ENCODE results near the gene ATXN1.

ATXN1 gene

GRCh38 chr6:16321341-16321710, 439.9 kb downstream of the ATXN1 start:
- in situ Hi-C loops (cut with HindIII; ENCODE audit: low pct_ligation_motif_present, low pct_unique_long_range_greater_than_20kb, low sequenced_read_pairs) = no loop called here
- DNase-seq = no peak

- no peak for DNase-seq
- in situ Hi-C loops (cut with HindIII; ENCODE audit: low pct_ligation_motif_present, low pct_unique_long_range_greater_than_20kb, low sequenced_read_pairs) = no loop called here
These were observed 440.5 kb downstream of the ATXN1 start for GRCh38 chr6:16320533-16321340.

GRCh38 chr6:16319813-16320532, 441.3 kb downstream of the ATXN1 start:
- in situ Hi-C loops (cut with HindIII; ENCODE audit: low pct_ligation_motif_present, low pct_unique_long_range_greater_than_20kb, low sequenced_read_pairs) = no loop called here
- DNase-seq = peak; percentile 81

- in situ Hi-C loops (cut with HindIII; ENCODE audit: low pct_ligation_motif_present, low pct_unique_long_range_greater_than_20kb, low sequenced_read_pairs) = no loop called here
- DNase-seq = no peak
These were observed 442.1 kb downstream of the ATXN1 start for GRCh38 chr6:16318953-16319720.

- in situ Hi-C loops (cut with HindIII; ENCODE audit: low pct_ligation_motif_present, low pct_unique_long_range_greater_than_20kb, low sequenced_read_pairs) = no loop called here
- DNase-seq = peak; percentile 32
These were observed 442.7 kb downstream of the ATXN1 start for GRCh38 chr6:16318538-16318937.

- peak; percentile 43 for DNase-seq
- in situ Hi-C loops (cut with HindIII; ENCODE audit: low pct_ligation_motif_present, low pct_unique_long_range_greater_than_20kb, low sequenced_read_pairs) = no loop called here
These were observed 444.5 kb downstream of the ATXN1 start for GRCh38 chr6:16316741-16317251.

GRCh38 chr6:16314296-16314695, 447.0 kb downstream of the ATXN1 start:
- in situ Hi-C loops (cut with HindIII; ENCODE audit: low pct_ligation_motif_present, low pct_unique_long_range_greater_than_20kb, low sequenced_read_pairs) = no loop called here

GRCh38 chr6:16313732-16314131, 447.5 kb downstream of the ATXN1 start:
- DNase-seq = no peak
- in situ Hi-C loops (cut with HindIII; ENCODE audit: low pct_ligation_motif_present, low pct_unique_long_range_greater_than_20kb, low sequenced_read_pairs) = no loop called here

More at GRCh38 chr6:16314296-16314695, 447.0 kb downstream of the ATXN1 start:
- no peak for DNase-seq

GRCh38 chr6:16311763-16312162, 449.5 kb downstream of the ATXN1 start:
- no peak for DNase-seq
- in situ Hi-C loops (cut with HindIII; ENCODE audit: low pct_ligation_motif_present, low pct_unique_long_range_greater_than_20kb, low sequenced_read_pairs) = no loop called here

- in situ Hi-C loops (cut with HindIII; ENCODE audit: low pct_ligation_motif_present, low pct_unique_long_range_greater_than_20kb, low sequenced_read_pairs) = no loop called here
- no peak for DNase-seq
These were observed 454.9 kb downstream of the ATXN1 start for GRCh38 chr6:16306334-16306733.

GRCh38 chr6:16305788-16306187, 455.5 kb downstream of the ATXN1 start:
- no peak for DNase-seq
- in situ Hi-C loops (cut with HindIII; ENCODE audit: low pct_ligation_motif_present, low pct_unique_long_range_greater_than_20kb, low sequenced_read_pairs) = no loop called here

GRCh38 chr6:16305246-16305725, 456.0 kb downstream of the ATXN1 start:
- DNase-seq = no peak

GRCh38 chr6:16302721-16303552, 458.3 kb downstream of the ATXN1 start:
- no peak for DNase-seq
- in situ Hi-C loops (cut with HindIII; ENCODE audit: low pct_ligation_motif_present, low pct_unique_long_range_greater_than_20kb, low sequenced_read_pairs) = no loop called here

More at GRCh38 chr6:16305246-16305725, 456.0 kb downstream of the ATXN1 start:
- in situ Hi-C loops (cut with HindIII; ENCODE audit: low pct_ligation_motif_present, low pct_unique_long_range_greater_than_20kb, low sequenced_read_pairs) = no loop called here

GRCh38 chr6:16301511-16301910, 459.7 kb downstream of the ATXN1 start:
- DNase-seq = no peak
- in situ Hi-C loops (cut with HindIII; ENCODE audit: low pct_ligation_motif_present, low pct_unique_long_range_greater_than_20kb, low sequenced_read_pairs) = no loop called here

- in situ Hi-C loops (cut with HindIII; ENCODE audit: low pct_ligation_motif_present, low pct_unique_long_range_greater_than_20kb, low sequenced_read_pairs) = no loop called here
- DNase-seq = no peak
These were observed 461.4 kb downstream of the ATXN1 start for GRCh38 chr6:16299861-16300260.

GRCh38 chr6:16296061-16296670, 465.1 kb downstream of the ATXN1 start:
- DNase-seq = no peak
- in situ Hi-C loops (cut with HindIII; ENCODE audit: low pct_ligation_motif_present, low pct_unique_long_range_greater_than_20kb, low sequenced_read_pairs) = no loop called here

GRCh38 chr6:16295471-16295870, 465.8 kb downstream of the ATXN1 start:
- in situ Hi-C loops (cut with HindIII; ENCODE audit: low pct_ligation_motif_present, low pct_unique_long_range_greater_than_20kb, low sequenced_read_pairs) = no loop called here
- DNase-seq = no peak

- in situ Hi-C loops (cut with HindIII; ENCODE audit: low pct_ligation_motif_present, low pct_unique_long_range_greater_than_20kb, low sequenced_read_pairs) = no loop called here
- DNase-seq = no peak
These were observed 466.2 kb downstream of the ATXN1 start for GRCh38 chr6:16295060-16295459.

Measured in ACHN (cell line).